Effector memory CD4-positive, alpha-beta T cell (primary cell): ENCODE data around the gene NUPR2.
"Not testable (repeated sequence)": the region's sequence is repeated elsewhere in the genome, so short reads cannot be mapped to it uniquely, and the experiment has no call there.

Experiments used
- DNase-seq, 3 donors: peaks; one replicate each; pipeline ENCODE4 v3.0.0-alpha.2; 2020
- H3K27ac ChIP-seq: 2 replicates; pipeline ENCODE4 v1.7.0; 2013; ENCODE audit warnings: mild to moderate bottlenecking, low read length, moderate library complexity; ENCODE audit not compliant: insufficient read depth, poor library complexity, severe bottlenecking
- H3K27me3 ChIP-seq: replicated peaks from 2 replicates; pipeline ENCODE4 v1.7.0; 2013; ENCODE audit warnings: mild to moderate bottlenecking, low read length; ENCODE audit not compliant: insufficient read depth, control insufficient read depth, poor library complexity, severe bottlenecking
- H3K36me3 ChIP-seq: 2 replicates; pipeline ENCODE4 v1.7.0; 2013; ENCODE audit warnings: mild to moderate bottlenecking, low read length, moderate library complexity; ENCODE audit not compliant: control insufficient read depth, insufficient read depth
- H3K4me1 ChIP-seq: 2 replicates; pipeline ENCODE4 v1.7.0; 2013; ENCODE audit warnings: low read length, mild to moderate bottlenecking; ENCODE audit not compliant: control insufficient read depth, insufficient read depth, poor library complexity, severe bottlenecking
- H3K4me3 ChIP-seq: 2 replicates; pipeline ENCODE4 v1.7.0; 2013; ENCODE audit warnings: low read length, low read depth, mild to moderate bottlenecking; ENCODE audit not compliant: insufficient read depth, poor library complexity, severe bottlenecking
- H3K9me3 ChIP-seq: 2 replicates; pipeline ENCODE4 v1.7.0; 2013; ENCODE audit warnings: mild to moderate bottlenecking, low read length, moderate library complexity; ENCODE audit not compliant: control insufficient read depth
- total RNA-seq, 3 donors: gene quantifications; one replicate each; lab custom pipeline; 2026; lab: John Stamatoyannopoulos, UW

The NUPR2 gene, protein sequence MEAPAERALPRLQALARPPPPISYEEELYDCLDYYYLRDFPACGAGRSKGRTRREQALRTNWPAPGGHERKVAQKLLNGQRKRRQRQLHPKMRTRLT
- total RNA-seq = 0 reads per million in 3 donors

GRCh38 chr7:56115852-56116538 is at the start of gene NUPR2:
Gene NUPR2 (minus strand): TSS chr7:56116417. CDS start chr7:56116314, 103 bp downstream.
- Histone ChIP-seq H3K4me3 (no peak within 1 kb of the TSS), H3K4me1 (no peaks in the 10 kb centered on the region), H3K36me3 (no peaks in the 10 kb centered on the region), H3K27me3 (peaks cover 6% of the 10 kb centered on the region), H3K9me3 (no peaks in the 10 kb centered on the region), H3K27ac (no peak within 1 kb of the TSS)
- DNase-seq = no peak

DNA sequence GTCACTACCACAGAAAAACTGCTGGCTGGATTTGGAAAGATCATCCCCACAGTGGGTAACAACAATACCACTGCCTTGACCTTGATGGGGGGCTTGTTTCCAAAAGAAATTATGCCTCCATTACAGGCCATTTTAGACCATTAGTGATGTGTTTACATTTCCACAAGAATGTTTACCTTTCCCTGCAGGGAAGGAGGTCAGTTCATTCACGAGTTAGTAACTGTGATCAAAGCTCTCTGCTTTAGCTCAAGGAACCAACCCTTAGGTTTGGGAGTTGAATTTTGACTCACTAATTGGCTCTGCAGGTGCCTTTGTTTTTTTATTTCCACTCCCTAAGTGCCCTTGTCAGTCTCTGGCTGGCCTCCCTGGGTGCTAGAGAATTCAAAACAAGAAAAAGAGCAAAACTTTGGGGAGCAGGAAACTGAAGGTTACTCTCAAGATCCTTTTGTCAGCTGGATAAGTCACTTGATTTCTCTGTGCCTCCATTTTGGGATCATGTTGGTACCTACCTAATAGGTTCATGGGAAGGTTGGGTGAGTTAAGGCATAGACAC is 41.1 kb upstream of the NUPR2 start:
- H3K36me3 ChIP-seq = no peaks in the 10 kb centered on the region
- H3K27ac ChIP-seq = no peak overlapping the region
- no peak overlapping the region for H3K4me3 ChIP-seq
- no peaks in the 10 kb centered on the region for H3K4me1 ChIP-seq
- H3K27me3 ChIP-seq = no peaks in the 10 kb centered on the region
- H3K9me3 ChIP-seq = peaks cover 6% of the 10 kb centered on the region
- DNase-seq = no peak

DNA sequence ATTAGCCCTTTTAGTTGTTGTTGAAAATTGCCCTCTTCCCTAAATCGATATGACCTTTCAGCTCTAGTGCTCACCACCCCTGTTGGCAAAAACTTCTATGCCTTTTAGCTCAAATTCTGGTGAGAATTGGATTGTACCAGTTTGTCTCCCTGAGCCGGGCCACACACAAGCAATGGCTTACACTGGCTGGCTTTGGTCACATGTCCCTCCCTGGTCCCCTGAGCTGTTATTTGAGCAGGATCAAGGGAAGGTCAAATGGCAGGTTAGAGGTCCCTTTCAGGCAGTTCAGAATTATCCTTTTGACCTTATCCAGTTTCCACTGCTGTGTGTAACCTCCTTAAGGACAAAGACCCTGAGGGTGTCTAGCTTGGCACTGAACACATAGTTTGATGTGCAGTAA is 14.8 kb upstream of the NUPR2 start:
- H3K27me3 ChIP-seq, DNase-seq, H3K9me3 ChIP-seq, H3K4me1 ChIP-seq, H3K36me3 ChIP-seq, H3K4me3 ChIP-seq, H3K27ac ChIP-seq: not testable (repeated sequence)

DNA sequence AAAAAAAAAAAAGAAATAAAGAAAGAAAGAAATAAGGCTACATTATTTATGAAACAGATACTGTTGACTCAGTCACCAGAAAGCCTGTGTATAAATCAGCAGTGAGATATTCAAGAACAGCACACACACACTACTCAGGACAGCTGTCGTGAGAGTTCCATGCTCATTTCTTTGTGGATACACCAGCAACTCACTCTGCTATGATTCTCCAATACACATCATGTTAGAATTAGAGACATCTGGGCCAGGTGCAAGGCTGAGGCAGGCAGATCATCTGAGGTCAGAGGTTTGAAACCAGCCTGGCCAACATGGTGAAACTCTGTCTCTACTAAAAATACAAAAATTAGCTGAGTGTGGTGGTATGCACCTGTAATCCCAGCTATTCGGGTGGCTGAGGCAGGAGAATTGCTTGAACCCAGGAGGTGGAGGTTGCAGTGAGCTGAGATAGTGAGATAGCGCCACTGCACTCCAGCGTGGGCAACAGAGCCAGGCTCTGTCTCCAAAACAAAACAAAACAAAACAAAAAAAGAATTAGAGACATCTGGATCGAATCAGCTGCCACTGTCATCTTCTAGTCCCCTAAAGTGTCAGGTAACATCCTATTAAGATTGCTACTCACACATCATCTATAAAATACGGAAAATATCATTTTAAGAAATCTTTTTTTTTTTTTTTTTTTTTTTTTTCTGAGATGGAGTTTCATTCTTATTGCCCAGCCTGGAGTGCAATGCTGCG is 11.2 kb upstream of the NUPR2 start:
- DNase-seq = no peak
- Histone ChIP-seq H3K4me1 (no peaks in the 10 kb centered on the region), H3K27ac (no peak overlapping the region), H3K9me3 (no peaks in the 10 kb centered on the region), H3K27me3 (no peaks in the 10 kb centered on the region), H3K36me3 (no peaks in the 10 kb centered on the region), H3K4me3 (no peak overlapping the region)

GRCh38 chr7:56125831-56126230 is 9.6 kb upstream of the NUPR2 start:
- Histone ChIP-seq H3K27ac (no peak overlapping the region), H3K4me1 (no peaks in the 10 kb centered on the region)

DNA sequence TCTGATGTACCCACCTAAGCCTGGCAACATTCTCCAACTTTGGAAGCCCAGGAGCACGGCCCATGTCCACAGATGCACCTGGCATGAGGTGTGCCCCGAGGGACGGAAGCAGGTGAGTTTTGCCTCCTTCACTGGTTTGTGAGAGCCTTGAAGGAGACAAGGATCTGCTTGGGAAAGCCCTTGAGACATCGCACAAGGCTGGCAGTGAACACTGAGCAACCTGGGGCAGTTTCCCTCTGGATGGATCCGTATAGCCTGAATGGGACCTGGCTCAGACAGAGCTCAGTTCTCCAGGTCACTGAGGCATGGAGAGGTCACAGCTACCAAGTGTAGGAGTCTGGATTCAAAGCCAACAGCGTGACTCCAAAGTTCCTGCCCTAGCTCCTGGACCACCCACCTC is 8.8 kb upstream of the NUPR2 start:
- no peaks in the 10 kb centered on the region for H3K4me1 ChIP-seq
- no peaks in the 10 kb centered on the region for H3K9me3 ChIP-seq
- H3K36me3 ChIP-seq = no peaks in the 10 kb centered on the region
- H3K4me3 ChIP-seq = no peak overlapping the region
- DNase-seq = no peak
- H3K27ac ChIP-seq = no peak overlapping the region
- H3K27me3 ChIP-seq = no peaks in the 10 kb centered on the region

More at GRCh38 chr7:56125831-56126230, 9.6 kb upstream of the NUPR2 start:
- Histone ChIP-seq H3K4me3 (no peak overlapping the region), H3K9me3 (no peaks in the 10 kb centered on the region), H3K27me3 (no peaks in the 10 kb centered on the region), H3K36me3 (no peaks in the 10 kb centered on the region)
- DNase-seq = no peak

DNA sequence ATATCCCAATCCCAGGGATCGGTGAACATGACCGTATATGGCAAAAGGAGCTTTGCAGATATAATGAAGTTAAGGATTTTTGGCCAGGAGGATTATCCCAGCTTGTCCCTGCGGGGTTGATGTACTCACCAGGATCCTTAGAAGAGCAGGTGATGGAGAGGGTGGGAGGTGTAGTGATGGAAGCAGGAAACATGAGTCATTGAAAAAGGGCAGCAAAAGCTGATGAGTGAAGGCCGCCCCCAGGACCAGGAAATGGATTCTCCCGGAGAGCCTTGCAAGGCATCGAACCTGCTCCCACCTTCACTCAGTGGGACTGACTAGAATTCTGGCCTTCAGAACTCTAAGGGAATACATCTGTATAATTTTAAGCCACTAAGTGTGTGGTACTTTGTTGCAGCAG is 5.2 kb upstream of the NUPR2 start:
- Histone ChIP-seq H3K4me1 (no peaks in the 10 kb centered on the region), H3K9me3 (no peaks in the 10 kb centered on the region), H3K36me3 (no peaks in the 10 kb centered on the region), H3K27me3 (peaks cover under 1% of the 10 kb centered on the region), H3K4me3 (no peak overlapping the region), H3K27ac (no peak overlapping the region)
- DNase-seq = no peak

- not testable (repeated sequence) for DNase-seq, H3K9me3 ChIP-seq, H3K36me3 ChIP-seq, H3K27ac ChIP-seq, H3K4me3 ChIP-seq, H3K4me1 ChIP-seq, H3K27me3 ChIP-seq
Observed at GRCh38 chr7:56112244-56112643, 4.0 kb downstream of the NUPR2 start.

DNA sequence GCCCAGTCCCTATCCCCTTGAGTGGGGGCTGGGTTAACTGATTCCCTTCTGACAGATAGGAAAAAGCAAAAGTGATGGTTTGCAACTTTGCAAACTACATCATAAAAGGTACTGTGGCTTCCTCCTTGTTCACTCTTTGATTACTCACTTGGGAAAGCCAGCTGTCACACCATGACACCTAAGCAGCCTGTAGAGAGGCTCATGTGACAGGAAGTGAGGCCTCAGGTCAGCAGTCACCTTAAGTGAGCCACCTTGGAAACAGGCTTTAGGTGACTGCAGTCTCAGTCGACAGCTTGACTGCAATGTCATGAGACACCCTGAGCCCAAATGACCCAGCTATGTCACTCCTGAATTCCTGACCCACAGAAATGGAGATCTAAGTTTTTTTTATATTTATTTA is 5.6 kb downstream of the NUPR2 start:
- H3K27ac ChIP-seq = no peak overlapping the region
- no peaks in the 10 kb centered on the region for H3K9me3 ChIP-seq
- H3K4me3 ChIP-seq = no peak overlapping the region
- no peaks in the 10 kb centered on the region for H3K36me3 ChIP-seq
- DNase-seq = no peak
- no peaks in the 10 kb centered on the region for H3K27me3 ChIP-seq
- peaks cover under 1% of the 10 kb centered on the region for H3K4me1 ChIP-seq

- Histone ChIP-seq H3K4me1 (peaks cover 5% of the 10 kb centered on the region), H3K36me3 (peaks cover 13% of the 10 kb centered on the region), H3K27me3 (no peaks in the 10 kb centered on the region), H3K9me3 (no peaks in the 10 kb centered on the region), H3K4me3 (no peak overlapping the region), H3K27ac (no peak overlapping the region)
- DNase-seq = no peak
Observed at GRCh38 chr7:56107954-56108258, 8.3 kb downstream of the NUPR2 start.
